Measurements from ENCODE around the gene HSD3B7.

The HSD3B7 gene

DNA sequence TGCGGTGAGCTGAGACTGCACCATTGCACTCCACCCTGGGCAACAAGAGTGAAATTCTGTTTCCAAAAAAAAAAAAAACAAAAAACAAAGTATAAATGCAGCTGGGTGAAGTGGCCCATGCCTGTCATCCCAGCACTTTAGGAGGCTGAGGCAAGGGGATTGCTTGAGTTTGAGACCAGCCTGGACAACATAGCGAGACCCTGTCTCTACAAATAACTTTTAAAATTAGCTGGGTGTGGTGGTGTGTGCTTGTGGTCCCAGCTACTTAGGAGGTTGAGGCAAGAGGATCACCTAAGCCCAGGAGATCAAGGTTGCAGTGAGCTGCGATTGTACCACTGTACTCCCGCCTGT lies 38.2 kb downstream of the HSD3B7 start:
- TF ChIP-seq ZNF70 (CRISPR knock-in tag; IDR thresholded peaks at IDR 0.05) (no peak), ZNF565 (CRISPR knock-in tag; conservative IDR thresholded peaks at IDR 0.05; ENCODE audit: low read depth) (no peak), ZFP3 (CRISPR knock-in tag; IDR thresholded peaks at IDR 0.05) (no peak), GLIS3 (CRISPR knock-in tag; IDR thresholded peaks at IDR 0.05) (no peak), TOX (CRISPR knock-in tag; IDR thresholded peaks at IDR 0.05; ENCODE audit: borderline replicate concordance) (no peak)
- TF ChIP-seq, protein P1, sequence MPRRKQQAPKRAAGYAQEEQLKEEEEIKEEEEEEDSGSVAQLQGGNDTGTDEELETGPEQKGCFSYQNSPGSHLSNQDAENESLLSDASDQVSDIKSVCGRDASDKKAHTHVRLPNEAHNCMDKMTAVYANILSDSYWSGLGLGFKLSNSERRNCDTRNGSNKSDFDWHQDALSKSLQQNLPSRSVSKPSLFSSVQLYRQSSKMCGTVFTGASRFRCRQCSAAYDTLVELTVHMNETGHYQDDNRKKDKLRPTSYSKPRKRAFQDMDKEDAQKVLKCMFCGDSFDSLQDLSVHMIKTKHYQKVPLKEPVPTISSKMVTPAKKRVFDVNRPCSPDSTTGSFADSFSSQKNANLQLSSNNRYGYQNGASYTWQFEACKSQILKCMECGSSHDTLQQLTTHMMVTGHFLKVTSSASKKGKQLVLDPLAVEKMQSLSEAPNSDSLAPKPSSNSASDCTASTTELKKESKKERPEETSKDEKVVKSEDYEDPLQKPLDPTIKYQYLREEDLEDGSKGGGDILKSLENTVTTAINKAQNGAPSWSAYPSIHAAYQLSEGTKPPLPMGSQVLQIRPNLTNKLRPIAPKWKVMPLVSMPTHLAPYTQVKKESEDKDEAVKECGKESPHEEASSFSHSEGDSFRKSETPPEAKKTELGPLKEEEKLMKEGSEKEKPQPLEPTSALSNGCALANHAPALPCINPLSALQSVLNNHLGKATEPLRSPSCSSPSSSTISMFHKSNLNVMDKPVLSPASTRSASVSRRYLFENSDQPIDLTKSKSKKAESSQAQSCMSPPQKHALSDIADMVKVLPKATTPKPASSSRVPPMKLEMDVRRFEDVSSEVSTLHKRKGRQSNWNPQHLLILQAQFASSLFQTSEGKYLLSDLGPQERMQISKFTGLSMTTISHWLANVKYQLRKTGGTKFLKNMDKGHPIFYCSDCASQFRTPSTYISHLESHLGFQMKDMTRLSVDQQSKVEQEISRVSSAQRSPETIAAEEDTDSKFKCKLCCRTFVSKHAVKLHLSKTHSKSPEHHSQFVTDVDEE (CRISPR knock-in tag; IDR thresholded peaks at IDR 0.05) = no peak
- no peak for ATAC-seq

DNA sequence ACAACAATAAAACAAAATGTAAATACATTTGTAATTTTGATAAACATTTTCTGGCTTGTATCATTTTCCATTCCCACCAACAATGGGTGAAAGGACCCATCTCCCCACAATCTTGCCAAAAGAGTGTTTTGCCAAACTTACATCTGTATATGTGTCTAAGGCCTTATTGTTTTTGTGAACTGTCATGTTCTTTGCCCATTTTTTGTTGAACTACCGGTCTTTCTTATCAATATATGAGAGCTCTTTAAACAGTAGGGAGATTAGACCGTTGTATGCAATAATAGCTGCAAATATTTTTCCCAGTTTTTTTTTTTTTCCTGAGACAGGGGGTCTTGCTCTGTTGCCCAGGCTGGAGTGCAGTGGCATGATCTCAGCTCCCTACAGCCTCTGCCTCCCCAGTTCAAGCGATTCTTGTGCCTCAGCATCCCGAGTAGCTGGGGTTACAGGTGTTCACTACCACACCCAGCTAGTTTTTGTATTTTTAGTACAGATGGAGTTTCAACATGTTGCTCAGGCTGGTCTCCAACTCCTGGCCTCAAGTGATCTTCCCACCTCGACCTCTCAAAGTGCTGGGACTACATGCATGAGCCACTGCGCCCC lies 38.7 kb downstream of the HSD3B7 start:
- ATAC-seq = no peak
- TF ChIP-seq ISL1 (CRISPR knock-in tag; IDR thresholded peaks at IDR 0.05) (no peak), SNAI2 (CRISPR knock-in tag; IDR thresholded peaks at IDR 0.05) (no peak), ZFP3 (CRISPR knock-in tag; IDR thresholded peaks at IDR 0.05) (no peak), ARNTL (CRISPR knock-in tag; IDR thresholded peaks at IDR 0.05; ENCODE audit: borderline replicate concordance, low read depth) (no peak), TOX (CRISPR knock-in tag; IDR thresholded peaks at IDR 0.05; ENCODE audit: borderline replicate concordance) (no peak), RARB (CRISPR knock-in tag; IDR thresholded peaks at IDR 0.05) (no peak), ZFP30 (CRISPR knock-in tag; IDR thresholded peaks at IDR 0.05) (no peak), ZC3H10 (CRISPR knock-in tag; IDR thresholded peaks at IDR 0.05) (no peak), BACH2 (CRISPR knock-in tag; IDR thresholded peaks at IDR 0.05; ENCODE audit: borderline replicate concordance) (no peak), ESRRG (CRISPR knock-in tag; IDR thresholded peaks at IDR 0.05) (no peak), TCF4 (CRISPR knock-in tag; IDR thresholded peaks at IDR 0.05; ENCODE audit: borderline replicate concordance) (no peak), OSR1 (CRISPR knock-in tag; IDR thresholded peaks at IDR 0.05) (no peak)
- TF ChIP-seq, protein P2, sequence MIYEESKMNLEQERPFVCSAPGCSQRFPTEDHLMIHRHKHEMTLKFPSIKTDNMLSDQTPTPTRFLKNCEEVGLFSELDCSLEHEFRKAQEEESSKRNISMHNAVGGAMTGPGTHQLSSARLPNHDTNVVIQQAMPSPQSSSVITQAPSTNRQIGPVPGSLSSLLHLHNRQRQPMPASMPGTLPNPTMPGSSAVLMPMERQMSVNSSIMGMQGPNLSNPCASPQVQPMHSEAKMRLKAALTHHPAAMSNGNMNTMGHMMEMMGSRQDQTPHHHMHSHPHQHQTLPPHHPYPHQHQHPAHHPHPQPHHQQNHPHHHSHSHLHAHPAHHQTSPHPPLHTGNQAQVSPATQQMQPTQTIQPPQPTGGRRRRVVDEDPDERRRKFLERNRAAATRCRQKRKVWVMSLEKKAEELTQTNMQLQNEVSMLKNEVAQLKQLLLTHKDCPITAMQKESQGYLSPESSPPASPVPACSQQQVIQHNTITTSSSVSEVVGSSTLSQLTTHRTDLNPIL (CRISPR knock-in tag; IDR thresholded peaks at IDR 0.05; ENCODE audit: low read depth) = no peak
- TF ChIP-seq, protein P3, sequence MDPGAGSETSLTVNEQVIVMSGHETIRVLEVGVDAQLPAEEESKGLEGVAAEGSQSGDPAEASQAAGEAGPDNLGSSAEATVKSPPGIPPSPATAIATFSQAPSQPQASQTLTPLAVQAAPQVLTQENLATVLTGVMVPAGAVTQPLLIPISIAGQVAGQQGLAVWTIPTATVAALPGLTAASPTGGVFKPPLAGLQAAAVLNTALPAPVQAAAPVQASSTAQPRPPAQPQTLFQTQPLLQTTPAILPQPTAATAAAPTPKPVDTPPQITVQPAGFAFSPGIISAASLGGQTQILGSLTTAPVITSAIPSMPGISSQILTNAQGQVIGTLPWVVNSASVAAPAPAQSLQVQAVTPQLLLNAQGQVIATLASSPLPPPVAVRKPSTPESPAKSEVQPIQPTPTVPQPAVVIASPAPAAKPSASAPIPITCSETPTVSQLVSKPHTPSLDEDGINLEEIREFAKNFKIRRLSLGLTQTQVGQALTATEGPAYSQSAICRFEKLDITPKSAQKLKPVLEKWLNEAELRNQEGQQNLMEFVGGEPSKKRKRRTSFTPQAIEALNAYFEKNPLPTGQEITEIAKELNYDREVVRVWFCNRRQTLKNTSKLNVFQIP (CRISPR knock-in tag; IDR thresholded peaks at IDR 0.05; ENCODE audit: borderline replicate concordance, low read depth) = no peak
- TF ChIP-seq, protein P1 (CRISPR knock-in tag; IDR thresholded peaks at IDR 0.05) = no peak
- TF ChIP-seq, protein P4, sequence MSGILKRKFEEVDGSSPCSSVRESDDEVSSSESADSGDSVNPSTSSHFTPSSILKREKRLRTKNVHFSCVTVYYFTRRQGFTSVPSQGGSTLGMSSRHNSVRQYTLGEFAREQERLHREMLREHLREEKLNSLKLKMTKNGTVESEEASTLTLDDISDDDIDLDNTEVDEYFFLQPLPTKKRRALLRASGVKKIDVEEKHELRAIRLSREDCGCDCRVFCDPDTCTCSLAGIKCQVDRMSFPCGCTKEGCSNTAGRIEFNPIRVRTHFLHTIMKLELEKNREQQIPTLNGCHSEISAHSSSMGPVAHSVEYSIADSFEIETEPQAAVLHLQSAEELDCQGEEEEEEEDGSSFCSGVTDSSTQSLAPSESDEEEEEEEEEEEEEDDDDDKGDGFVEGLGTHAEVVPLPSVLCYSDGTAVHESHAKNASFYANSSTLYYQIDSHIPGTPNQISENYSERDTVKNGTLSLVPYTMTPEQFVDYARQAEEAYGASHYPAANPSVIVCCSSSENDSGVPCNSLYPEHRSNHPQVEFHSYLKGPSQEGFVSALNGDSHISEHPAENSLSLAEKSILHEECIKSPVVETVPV (CRISPR knock-in tag; IDR thresholded peaks at IDR 0.05) = no peak
- TF ChIP-seq, protein P5, sequence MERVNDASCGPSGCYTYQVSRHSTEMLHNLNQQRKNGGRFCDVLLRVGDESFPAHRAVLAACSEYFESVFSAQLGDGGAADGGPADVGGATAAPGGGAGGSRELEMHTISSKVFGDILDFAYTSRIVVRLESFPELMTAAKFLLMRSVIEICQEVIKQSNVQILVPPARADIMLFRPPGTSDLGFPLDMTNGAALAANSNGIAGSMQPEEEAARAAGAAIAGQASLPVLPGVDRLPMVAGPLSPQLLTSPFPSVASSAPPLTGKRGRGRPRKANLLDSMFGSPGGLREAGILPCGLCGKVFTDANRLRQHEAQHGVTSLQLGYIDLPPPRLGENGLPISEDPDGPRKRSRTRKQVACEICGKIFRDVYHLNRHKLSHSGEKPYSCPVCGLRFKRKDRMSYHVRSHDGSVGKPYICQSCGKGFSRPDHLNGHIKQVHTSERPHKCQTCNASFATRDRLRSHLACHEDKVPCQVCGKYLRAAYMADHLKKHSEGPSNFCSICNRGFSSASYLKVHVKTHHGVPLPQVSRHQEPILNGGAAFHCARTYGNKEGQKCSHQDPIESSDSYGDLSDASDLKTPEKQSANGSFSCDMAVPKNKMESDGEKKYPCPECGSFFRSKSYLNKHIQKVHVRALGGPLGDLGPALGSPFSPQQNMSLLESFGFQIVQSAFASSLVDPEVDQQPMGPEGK (CRISPR knock-in tag; IDR thresholded peaks at IDR 0.05; ENCODE audit: borderline replicate concordance) = no peak

Measured in SK-N-SH treated with all-trans-retinoic acid at 6 μM for 48 hours (cell line).